Lower leg skin (tissue), 4 donors: ENCODE measurements around the gene DYDC2. TPM values are rescaled to one million over a fixed set of nuclear protein-coding genes. Genes with fewer than 3 reads are reported as not detected.

Experiments used
- DNase-seq, 2 donors: peaks; one replicate each; pipeline ENCODE4 v3.0.0-alpha.2; 2019; ENCODE audit warnings: low spot score in 2 of 2
- H3K4me3 ChIP-seq: fragments of 200-600 bp; sonication (generic); 2 replicates; pipeline ENCODE4 v1.5.1; 2017; ENCODE audit warnings: mild to moderate bottlenecking, low read depth; ENCODE audit not compliant: poor library complexity, severe bottlenecking
- POLR2A ChIP-seq, 2 donors: fragments of 450-650 bp; IDR thresholded peaks; one replicate each; pipeline ENCODE4 v1.6.1; 2016 to 2017; ENCODE audit warnings: antibody characterized with exemption in 2 of 2, mild to moderate bottlenecking in 1 of 2, moderate library complexity in 1 of 2
- WGBS, 2 donors: methylation state at CpG; one replicate each; pipeline ENCODE4 v1.1.5; 2018; 5-methylcytosine and 5-hydroxymethylcytosine counted together
- intact Hi-C: fragments of 100-400 bp; cut with DNase I; formaldehyde crosslinking; loops from one replicate; pipeline ENCODE4 v1.15.0; 2023; ENCODE audit warnings: low total_unique reads
- total RNA-seq, 4 donors: library from RNA; depleted of rRNA; stranded (reverse); fragments of >200 nt; gene quantifications; one replicate each; pipeline ENCODE4 v1.1.0, GENCODE V29; 2016
- TF ChIP-seq, protein P1 (sequence below), 3 donors: fragments of 450-650 bp; IDR thresholded peaks; one replicate each; pipeline ENCODE4 v1.5.1; 2016; ENCODE audit warnings: antibody characterized with exemption in 3 of 3, mild to moderate bottlenecking in 3 of 3, moderate library complexity in 2 of 3

Gene DYDC2, protein sequence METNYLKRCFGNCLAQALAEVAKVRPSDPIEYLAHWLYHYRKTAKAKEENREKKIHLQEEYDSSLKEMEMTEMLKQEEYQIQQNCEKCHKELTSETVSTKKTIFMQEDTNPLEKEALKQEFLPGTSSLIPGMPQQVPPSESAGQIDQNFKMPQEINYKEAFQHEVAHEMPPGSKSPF
- total RNA-seq: under 1 TPM in 1 of 4 donors, not detected in 3; 0.42 TPM

DNA sequence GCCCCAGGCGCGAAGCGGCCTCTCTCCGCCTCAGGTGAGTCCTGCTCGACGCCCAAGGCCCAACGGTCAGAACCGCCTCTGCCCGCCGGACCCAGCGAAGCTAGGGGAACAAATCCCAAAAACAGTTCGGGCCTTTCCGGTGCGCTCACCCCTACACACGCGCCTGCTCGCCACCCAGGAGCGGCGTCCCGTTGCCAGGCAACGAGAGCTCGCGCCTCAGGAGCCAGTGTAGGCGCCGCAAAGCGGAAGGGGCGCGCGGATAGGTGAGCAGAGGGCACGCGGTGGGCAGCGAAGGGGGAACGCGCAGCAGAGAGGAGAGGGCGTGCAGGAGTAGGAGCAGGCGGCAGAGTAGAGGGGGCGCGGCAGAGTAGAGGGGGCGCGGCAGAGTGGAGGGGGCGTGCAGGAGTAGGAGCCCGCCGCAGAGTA, at the start of gene DYDC2, which contains the start of gene DYDC1:
Gene DYDC2 (plus strand): TSS at position 219 of the 426 bp plus-strand sequence. CDS start 5,663 bp downstream, outside the sequence.
Gene DYDC1 (minus strand): TSS at position 193 of the 426 bp plus-strand sequence. CDS start 4,154 bp downstream, outside the sequence.
- WGBS, 2 donors: 0 to 6% methylated on average over 33 to 41 of the region's 43 CpGs
- H3K4me3 ChIP-seq: peak within 1 kb of the TSS; percentile 6
- no peak for DNase-seq
- intact Hi-C loops: no loop called here
- TF ChIP-seq, protein P1, sequence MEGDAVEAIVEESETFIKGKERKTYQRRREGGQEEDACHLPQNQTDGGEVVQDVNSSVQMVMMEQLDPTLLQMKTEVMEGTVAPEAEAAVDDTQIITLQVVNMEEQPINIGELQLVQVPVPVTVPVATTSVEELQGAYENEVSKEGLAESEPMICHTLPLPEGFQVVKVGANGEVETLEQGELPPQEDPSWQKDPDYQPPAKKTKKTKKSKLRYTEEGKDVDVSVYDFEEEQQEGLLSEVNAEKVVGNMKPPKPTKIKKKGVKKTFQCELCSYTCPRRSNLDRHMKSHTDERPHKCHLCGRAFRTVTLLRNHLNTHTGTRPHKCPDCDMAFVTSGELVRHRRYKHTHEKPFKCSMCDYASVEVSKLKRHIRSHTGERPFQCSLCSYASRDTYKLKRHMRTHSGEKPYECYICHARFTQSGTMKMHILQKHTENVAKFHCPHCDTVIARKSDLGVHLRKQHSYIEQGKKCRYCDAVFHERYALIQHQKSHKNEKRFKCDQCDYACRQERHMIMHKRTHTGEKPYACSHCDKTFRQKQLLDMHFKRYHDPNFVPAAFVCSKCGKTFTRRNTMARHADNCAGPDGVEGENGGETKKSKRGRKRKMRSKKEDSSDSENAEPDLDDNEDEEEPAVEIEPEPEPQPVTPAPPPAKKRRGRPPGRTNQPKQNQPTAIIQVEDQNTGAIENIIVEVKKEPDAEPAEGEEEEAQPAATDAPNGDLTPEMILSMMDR (IDR thresholded peaks at IDR 0.05): no peak

DNA sequence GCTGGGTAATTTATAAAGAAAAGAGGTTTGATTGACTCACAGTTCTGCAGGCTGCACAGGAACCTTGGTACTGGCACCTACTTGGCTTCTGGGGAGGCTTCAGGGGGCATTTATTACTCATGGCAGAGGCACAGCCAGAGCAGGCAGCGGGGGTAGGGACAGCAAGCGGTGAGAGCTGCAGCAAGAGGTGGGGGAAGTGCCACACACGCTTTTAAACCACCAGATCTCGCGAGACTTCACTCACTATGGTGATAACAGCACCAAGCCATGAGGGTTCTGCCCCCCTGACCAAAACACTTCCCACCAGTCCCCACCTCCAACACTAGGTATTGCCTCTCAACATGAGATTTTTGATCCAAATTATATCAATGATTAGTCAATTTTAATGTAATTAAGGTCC, 43.1 kb upstream of the DYDC2 start:
- 75 to 87% methylated on average over 5 of the region's 5 CpGs for WGBS, 2 donors
- TF ChIP-seq, protein P1 (IDR thresholded peaks at IDR 0.05): no peak
- TF ChIP-seq POLR2A (IDR thresholded peaks at IDR 0.05): no peak
- no peak overlapping the region for H3K4me3 ChIP-seq
- no peak for DNase-seq
- intact Hi-C loops: no loop called here

DNA sequence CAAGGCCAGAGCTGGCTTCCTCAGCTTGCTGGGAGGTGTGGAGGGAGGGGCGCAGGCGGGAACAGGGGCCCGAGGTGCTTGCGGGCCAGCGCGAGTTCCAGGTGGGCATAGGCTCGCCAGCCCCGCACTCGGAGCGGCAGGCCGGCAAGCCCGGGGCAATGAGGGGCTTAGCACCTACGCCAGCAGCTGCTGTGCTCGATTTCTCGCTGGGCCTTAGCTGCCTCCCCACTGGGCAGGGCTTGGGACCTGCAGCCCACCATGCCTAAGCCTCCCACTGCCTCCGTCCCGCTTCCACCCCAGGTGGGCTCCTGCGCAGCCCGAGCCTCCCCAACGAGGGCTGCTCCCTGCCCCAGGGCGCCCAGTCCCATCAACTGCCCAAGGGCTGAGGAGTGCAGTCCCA, 41.2 kb upstream of the DYDC2 start:
- no peak for TF ChIP-seq POLR2A (IDR thresholded peaks at IDR 0.05)
- TF ChIP-seq, protein P1 (IDR thresholded peaks at IDR 0.05): no peak
- DNase-seq: no peak
- intact Hi-C loops: no loop called here
- 95 to 98% methylated on average over 15 to 17 of the region's 21 CpGs for WGBS, 2 donors
- H3K4me3 ChIP-seq: no peak overlapping the region

DNA sequence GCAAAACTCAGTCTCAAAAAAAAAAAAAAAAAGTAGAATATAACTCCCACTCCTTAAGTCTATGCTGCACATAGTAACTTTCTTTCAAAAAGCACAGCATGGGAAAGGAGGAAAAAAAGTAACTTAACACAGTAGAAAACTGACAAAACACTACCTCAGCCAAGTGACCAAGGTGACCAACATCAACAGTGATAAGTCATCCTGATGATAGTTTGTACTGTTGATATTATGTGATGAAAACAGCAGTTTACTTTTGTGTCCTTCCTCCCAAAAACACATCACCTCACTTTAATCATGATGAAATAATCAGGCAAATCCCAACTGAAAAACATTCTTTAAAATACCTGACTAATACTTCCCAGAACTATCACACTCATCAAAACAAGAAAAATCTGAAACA, 37.8 kb upstream of the DYDC2 start:
- no peak for DNase-seq
- H3K4me3 ChIP-seq: no peak overlapping the region
- intact Hi-C loops: no loop called here
- no peak for TF ChIP-seq POLR2A (IDR thresholded peaks at IDR 0.05)
- TF ChIP-seq, protein P1 (IDR thresholded peaks at IDR 0.05): no peak

DNA sequence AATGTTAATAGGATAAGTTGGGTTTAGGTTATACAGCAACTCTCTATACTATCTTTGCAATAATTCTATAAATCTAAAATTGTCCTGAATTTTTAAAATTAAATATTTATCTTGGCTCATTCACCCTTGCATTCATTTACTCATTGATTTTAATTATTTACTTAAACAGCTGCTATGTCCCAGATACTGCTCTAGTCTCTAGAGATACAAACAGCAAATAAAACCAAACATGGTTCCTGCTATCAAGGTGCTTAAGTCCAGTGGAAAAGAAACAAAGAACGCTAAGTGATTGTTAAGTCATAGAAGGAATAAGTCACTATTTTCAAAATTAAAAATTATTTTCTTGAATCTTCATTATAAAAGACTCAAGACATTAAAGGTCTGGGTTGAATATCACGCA, 37.3 kb upstream of the DYDC2 start:
- H3K4me3 ChIP-seq: no peak overlapping the region
- 90 to 93% methylated on average over 2 of the region's 2 CpGs for WGBS, 2 donors
- TF ChIP-seq POLR2A (IDR thresholded peaks at IDR 0.05): no peak
- TF ChIP-seq, protein P1 (IDR thresholded peaks at IDR 0.05): no peak
- intact Hi-C loops: no loop called here
- no peak for DNase-seq
